Measurements from ENCODE around the gene CATSPERB. TPM values are rescaled to one million over a fixed set of nuclear protein-coding genes. Genes with fewer than 3 reads are reported as not detected.
"Not testable (repeated sequence)": the region's sequence is repeated elsewhere in the genome, so short reads cannot be mapped to it uniquely, and the experiment has no call there.

CATSPERB gene
- total and polyA plus RNA-seq, 3 experiments from 2014 or later = 0.20 to 1.2 (median 1.1) TPM

- no peak overlapping the region for H3K27ac Mint-ChIP-seq
- H3K4me1 Mint-ChIP-seq = peaks cover 0 to 1% (median 0%) of the 10 kb centered on the region in 3 donors
- H3K36me3 Mint-ChIP-seq = peaks cover 0 to 2% (median 0%) of the 10 kb centered on the region in 3 donors
- no peaks in the 10 kb centered on the region for H3K27me3 ChIP-seq (ENCODE audit: insufficient read depth, low read length, poor library complexity, severe bottlenecking)
- no peak overlapping the region for H3K4me3 ChIP-seq (ENCODE audit: low read length)
- H3K4me1 ChIP-seq (ENCODE audit: insufficient read depth, low read length) = no peaks in the 10 kb centered on the region
- ChIA-PET POLR2A (no interaction called here), CTCF (no interaction called here)
- no peaks in the 10 kb centered on the region for H3K36me3 ChIP-seq (ENCODE audit: insufficient read depth, low read length)
- H3K4me3 Mint-ChIP-seq = no peak overlapping the region
- H3K9me3 Mint-ChIP-seq = peaks cover 0 to 1% (median 0%) of the 10 kb centered on the region in 5 donors
- H3K9me3 ChIP-seq (ENCODE audit: low read length) = no peaks in the 10 kb centered on the region
- peaks cover 0 to 1% of the 10 kb centered on the region in 2 donors for H3K27me3 Mint-ChIP-seq
- no peak overlapping the region for H3K27ac ChIP-seq (ENCODE audit: low read depth, low read length)
- DNase-seq = no peak
Measured at GRCh38 chr14:91745344-91745743, 13.5 kb upstream of the CATSPERB start.

- no peak overlapping the region for H3K4me3 Mint-ChIP-seq
- Histone ChIP-seq H3K27me3 (ENCODE audit: insufficient read depth, low read length, poor library complexity, severe bottlenecking) (no peaks in the 10 kb centered on the region), H3K9me3 (ENCODE audit: low read length) (no peaks in the 10 kb centered on the region), H3K4me1 (ENCODE audit: insufficient read depth, low read length) (no peaks in the 10 kb centered on the region), H3K36me3 (ENCODE audit: insufficient read depth, low read length) (no peaks in the 10 kb centered on the region), H3K4me3 (ENCODE audit: low read length) (no peak overlapping the region), H3K27ac (ENCODE audit: low read depth, low read length) (no peak overlapping the region)
- POLR2A ChIA-PET = no interaction called here
- CTCF ChIA-PET = no interaction called here
- DNase-seq = no peak
- no peak overlapping the region for H3K27ac Mint-ChIP-seq
- peaks cover 0 to 1% (median 0%) of the 10 kb centered on the region in 3 donors for H3K4me1 Mint-ChIP-seq
- peaks cover 0 to 1% (median 0%) of the 10 kb centered on the region in 5 donors for H3K9me3 Mint-ChIP-seq
- H3K36me3 Mint-ChIP-seq = no peaks in the 10 kb centered on the region
- H3K27me3 Mint-ChIP-seq = peaks cover 0 to 1% of the 10 kb centered on the region in 2 donors
Measured at GRCh38 chr14:91744068-91744480, 12.2 kb upstream of the CATSPERB start.

DNA sequence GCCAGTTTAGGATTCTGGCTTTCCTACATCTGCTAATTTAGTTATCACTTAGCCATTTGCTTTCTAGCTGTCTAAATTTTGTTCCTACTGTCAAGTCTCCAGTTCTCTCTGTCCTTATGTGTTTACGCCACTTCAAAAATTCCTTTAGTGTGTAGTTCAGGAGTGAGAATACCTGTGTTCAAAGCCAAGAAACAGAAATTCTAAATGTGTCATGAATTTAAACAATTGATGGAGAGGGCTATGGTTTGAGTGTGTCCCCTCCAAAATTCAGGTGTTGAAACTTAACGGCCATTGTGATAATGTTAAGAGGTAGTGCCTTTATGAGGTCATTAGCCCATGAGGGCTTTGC is 11.4 kb upstream of the CATSPERB start:
- no peak overlapping the region for H3K4me3 ChIP-seq (ENCODE audit: low read length)
- peaks cover 0 to 1% (median 0%) of the 10 kb centered on the region in 3 donors for H3K4me1 Mint-ChIP-seq
- H3K36me3 ChIP-seq (ENCODE audit: insufficient read depth, low read length) = no peaks in the 10 kb centered on the region
- H3K27ac Mint-ChIP-seq = no peak overlapping the region
- CTCF ChIA-PET = no interaction called here
- H3K9me3 ChIP-seq (ENCODE audit: low read length) = no peaks in the 10 kb centered on the region
- peaks cover 0 to 3% (median 0%) of the 10 kb centered on the region in 3 donors for H3K36me3 Mint-ChIP-seq
- no peak overlapping the region for H3K4me3 Mint-ChIP-seq
- no peaks in the 10 kb centered on the region for H3K4me1 ChIP-seq (ENCODE audit: insufficient read depth, low read length)
- POLR2A ChIA-PET = no interaction called here
- H3K27me3 Mint-ChIP-seq = peaks cover 0 to 1% of the 10 kb centered on the region in 2 donors
- H3K27me3 ChIP-seq (ENCODE audit: insufficient read depth, low read length, poor library complexity, severe bottlenecking) = no peaks in the 10 kb centered on the region
- no peak overlapping the region for H3K27ac ChIP-seq (ENCODE audit: low read depth, low read length)
- DNase-seq = no peak
- peaks cover 0 to 1% (median 0%) of the 10 kb centered on the region in 5 donors for H3K9me3 Mint-ChIP-seq

- H3K36me3 ChIP-seq (ENCODE audit: insufficient read depth, low read length) = no peaks in the 10 kb centered on the region
- H3K27me3 Mint-ChIP-seq = peaks cover 1 to 4% of the 10 kb centered on the region in 2 donors
- ChIA-PET POLR2A (no interaction called here), CTCF (no interaction called here)
- H3K4me1 Mint-ChIP-seq = peaks cover 0 to 1% (median 0%) of the 10 kb centered on the region in 3 donors
- no peaks in the 10 kb centered on the region for H3K9me3 ChIP-seq (ENCODE audit: low read length)
- no peak for DNase-seq
- H3K27ac ChIP-seq (ENCODE audit: low read depth, low read length) = no peak overlapping the region
- peaks cover 0 to 1% (median 0%) of the 10 kb centered on the region in 5 donors for H3K9me3 Mint-ChIP-seq
- no peaks in the 10 kb centered on the region for H3K4me1 ChIP-seq (ENCODE audit: insufficient read depth, low read length)
- H3K27me3 ChIP-seq (ENCODE audit: insufficient read depth, low read length, poor library complexity, severe bottlenecking) = no peaks in the 10 kb centered on the region
- no peak overlapping the region for H3K4me3 ChIP-seq (ENCODE audit: low read length)
- H3K36me3 Mint-ChIP-seq = peaks cover 0 to 7% (median 0%) of the 10 kb centered on the region in 3 donors
- peak overlapping the region in 1 of 8 donors; percentile 63 for H3K27ac Mint-ChIP-seq
- H3K4me3 Mint-ChIP-seq = no peak overlapping the region
Measured at GRCh38 chr14:91742621-91743304, 10.9 kb upstream of the CATSPERB start.

DNA sequence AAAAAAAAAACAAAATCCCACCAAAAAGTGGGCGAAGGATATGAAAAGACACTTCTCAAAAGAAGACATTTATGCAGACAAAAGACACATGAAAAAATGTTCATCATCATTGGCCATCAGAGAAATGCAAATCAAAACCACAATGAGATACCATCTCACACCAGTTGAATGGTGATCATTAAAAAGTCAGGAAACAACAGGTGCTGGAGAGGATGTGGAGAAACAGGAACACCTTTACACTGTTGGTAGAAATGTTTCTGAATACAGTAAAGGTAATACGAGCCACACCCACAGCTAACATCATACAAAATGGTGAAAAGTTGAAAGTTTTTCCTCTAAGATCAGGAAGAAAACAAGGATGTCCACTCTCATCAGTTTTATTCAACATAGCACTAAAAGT is 8.0 kb upstream of the CATSPERB start:
- POLR2A ChIA-PET, H3K4me1 Mint-ChIP-seq: not testable (repeated sequence)

GRCh38 chr14:91737619-91738018 is 5.7 kb upstream of the CATSPERB start:
- H3K4me3 ChIP-seq (ENCODE audit: low read length) = no peak overlapping the region
- H3K27ac Mint-ChIP-seq = no peak overlapping the region
- DNase-seq = no peak
- CTCF ChIA-PET = no interaction called here
- H3K4me1 ChIP-seq (ENCODE audit: insufficient read depth, low read length) = no peaks in the 10 kb centered on the region
- no peaks in the 10 kb centered on the region for H3K9me3 ChIP-seq (ENCODE audit: low read length)
- no peaks in the 10 kb centered on the region for H3K36me3 ChIP-seq (ENCODE audit: insufficient read depth, low read length)
- H3K27me3 ChIP-seq (ENCODE audit: insufficient read depth, low read length, poor library complexity, severe bottlenecking) = no peaks in the 10 kb centered on the region
- peaks cover 0 to 1% (median 0%) of the 10 kb centered on the region in 5 donors for H3K9me3 Mint-ChIP-seq
- no peak overlapping the region for H3K4me3 Mint-ChIP-seq
- no peak overlapping the region for H3K27ac ChIP-seq (ENCODE audit: low read depth, low read length)
- H3K27me3 Mint-ChIP-seq = peaks cover 3 to 24% of the 10 kb centered on the region in 2 donors
- H3K4me1 Mint-ChIP-seq = peaks cover 0 to 1% (median 0%) of the 10 kb centered on the region in 3 donors
- peaks cover 0 to 11% (median 2%) of the 10 kb centered on the region in 3 donors for H3K36me3 Mint-ChIP-seq
- POLR2A ChIA-PET = no interaction called here

More for the DNA sequence above, 8.0 kb upstream of the CATSPERB start:
- DNase-seq; H3K4me1 ChIP-seq (ENCODE audit: insufficient read depth, low read length); H3K27ac Mint-ChIP-seq; H3K27ac ChIP-seq (ENCODE audit: low read depth, low read length); H3K4me3 ChIP-seq (ENCODE audit: low read length); H3K9me3 Mint-ChIP-seq; H3K27me3 ChIP-seq (ENCODE audit: insufficient read depth, low read length, poor library complexity, severe bottlenecking); H3K9me3 ChIP-seq (ENCODE audit: low read length); H3K4me3 Mint-ChIP-seq; CTCF ChIA-PET; H3K36me3 ChIP-seq (ENCODE audit: insufficient read depth, low read length): not testable (repeated sequence)
- peaks cover 0 to 16% of the 10 kb centered on the region in 2 donors for H3K27me3 Mint-ChIP-seq
- peaks cover 0 to 11% (median 2%) of the 10 kb centered on the region in 3 donors for H3K36me3 Mint-ChIP-seq

- Mint-ChIP-seq H3K36me3 (peaks cover 0 to 4% (median 2%) of the 10 kb centered on the region in 3 donors), H3K4me3 (no peak overlapping the region), H3K4me1 (no peaks in the 10 kb centered on the region), H3K27me3 (peaks cover 3 to 21% of the 10 kb centered on the region in 2 donors), H3K9me3 (no peaks in the 10 kb centered on the region), H3K27ac (no peak overlapping the region)
- Histone ChIP-seq H3K27me3 (ENCODE audit: insufficient read depth, low read length, poor library complexity, severe bottlenecking) (no peaks in the 10 kb centered on the region), H3K27ac (ENCODE audit: low read depth, low read length) (no peak overlapping the region), H3K4me3 (ENCODE audit: low read length) (no peak overlapping the region), H3K4me1 (ENCODE audit: insufficient read depth, low read length) (no peaks in the 10 kb centered on the region), H3K9me3 (ENCODE audit: low read length) (no peaks in the 10 kb centered on the region), H3K36me3 (ENCODE audit: insufficient read depth, low read length) (no peaks in the 10 kb centered on the region)
- CTCF ChIA-PET = no interaction called here
- POLR2A ChIA-PET = no interaction called here
- DNase-seq = no peak
Measured at GRCh38 chr14:91732859-91733477, 1.1 kb upstream of the CATSPERB start.

GRCh38 chr14:91732439-91732838 is 553 bp upstream of the CATSPERB start:
- CTCF ChIA-PET = no interaction called here
- H3K4me3 Mint-ChIP-seq = no peak overlapping the region
- Histone ChIP-seq H3K9me3 (ENCODE audit: low read length) (no peaks in the 10 kb centered on the region), H3K27me3 (ENCODE audit: insufficient read depth, low read length, poor library complexity, severe bottlenecking) (no peaks in the 10 kb centered on the region), H3K27ac (ENCODE audit: low read depth, low read length) (no peak overlapping the region), H3K4me3 (ENCODE audit: low read length) (no peak overlapping the region), H3K4me1 (ENCODE audit: insufficient read depth, low read length) (no peaks in the 10 kb centered on the region), H3K36me3 (ENCODE audit: insufficient read depth, low read length) (no peaks in the 10 kb centered on the region)
- peaks cover 0 to 3% (median 2%) of the 10 kb centered on the region in 3 donors for H3K36me3 Mint-ChIP-seq
- POLR2A ChIA-PET = no interaction called here
- DNase-seq = no peak
- H3K4me1 Mint-ChIP-seq = no peaks in the 10 kb centered on the region
- no peaks in the 10 kb centered on the region for H3K9me3 Mint-ChIP-seq
- no peak overlapping the region for H3K27ac Mint-ChIP-seq
- peaks cover 3 to 20% of the 10 kb centered on the region in 2 donors for H3K27me3 Mint-ChIP-seq
